Measurements from ENCODE around the gene TMCO5A. TPM values are rescaled to one million over a fixed set of nuclear protein-coding genes. Genes with fewer than 3 reads are reported as not detected.

Gene TMCO5A
- total RNA-seq, 1 experiment from 2014 or later = not detected

GRCh38 chr15:37891766-37892368 is 42.6 kb upstream of the TMCO5A start:
- Histone ChIP-seq H3K9me3 (ENCODE audit: low read depth, low read length, poor library complexity, severe bottlenecking) (no peaks in the 10 kb centered on the region), H3K27ac (ENCODE audit: low read depth, low read length, poor library complexity, severe bottlenecking) (no peak overlapping the region), H3K4me3 (ENCODE audit: low read depth, low read length, poor library complexity, severe bottlenecking) (no peak overlapping the region), H3K36me3 (ENCODE audit: insufficient read depth, low read length, poor library complexity, severe bottlenecking) (no peaks in the 10 kb centered on the region), H3K27me3 (replicated peaks; ENCODE audit: insufficient read depth, low read depth, low read length, poor library complexity) (no peaks in the 10 kb centered on the region), H3K4me1 (ENCODE audit: insufficient read depth, low read length, poor library complexity, severe bottlenecking) (no peaks in the 10 kb centered on the region)
- DNase-seq (ENCODE audit: low spot score) = peak; percentile 68
- TF ChIP-seq EZH2 (IDR thresholded peaks at IDR 0.05; ENCODE audit: borderline replicate concordance, low read depth, low read length, poor library complexity, severe bottlenecking) = no peak
- TF ChIP-seq, protein P1, sequence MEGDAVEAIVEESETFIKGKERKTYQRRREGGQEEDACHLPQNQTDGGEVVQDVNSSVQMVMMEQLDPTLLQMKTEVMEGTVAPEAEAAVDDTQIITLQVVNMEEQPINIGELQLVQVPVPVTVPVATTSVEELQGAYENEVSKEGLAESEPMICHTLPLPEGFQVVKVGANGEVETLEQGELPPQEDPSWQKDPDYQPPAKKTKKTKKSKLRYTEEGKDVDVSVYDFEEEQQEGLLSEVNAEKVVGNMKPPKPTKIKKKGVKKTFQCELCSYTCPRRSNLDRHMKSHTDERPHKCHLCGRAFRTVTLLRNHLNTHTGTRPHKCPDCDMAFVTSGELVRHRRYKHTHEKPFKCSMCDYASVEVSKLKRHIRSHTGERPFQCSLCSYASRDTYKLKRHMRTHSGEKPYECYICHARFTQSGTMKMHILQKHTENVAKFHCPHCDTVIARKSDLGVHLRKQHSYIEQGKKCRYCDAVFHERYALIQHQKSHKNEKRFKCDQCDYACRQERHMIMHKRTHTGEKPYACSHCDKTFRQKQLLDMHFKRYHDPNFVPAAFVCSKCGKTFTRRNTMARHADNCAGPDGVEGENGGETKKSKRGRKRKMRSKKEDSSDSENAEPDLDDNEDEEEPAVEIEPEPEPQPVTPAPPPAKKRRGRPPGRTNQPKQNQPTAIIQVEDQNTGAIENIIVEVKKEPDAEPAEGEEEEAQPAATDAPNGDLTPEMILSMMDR (conservative IDR thresholded peaks at IDR 0.05; ENCODE audit: low read depth, low read length) = peak; percentile 89
- intact Hi-C loops (cut with micrococcal nuclease; ENCODE audit: unreplicated experiment) = no loop called here
- ChIA-PET CTCF (interaction anchor here (0.7 to 1.8 kb wide), 3 partner anchors 12 to 756 kb away, joined by 3 to 16 read pairs (median 10); no protein-coding TSS in a partner anchor), POLR2A (ENCODE audit: low non-redundant PET) (no interaction called here)
- no TSS peak for BruUV-seq (replicated peaks)

DNA sequence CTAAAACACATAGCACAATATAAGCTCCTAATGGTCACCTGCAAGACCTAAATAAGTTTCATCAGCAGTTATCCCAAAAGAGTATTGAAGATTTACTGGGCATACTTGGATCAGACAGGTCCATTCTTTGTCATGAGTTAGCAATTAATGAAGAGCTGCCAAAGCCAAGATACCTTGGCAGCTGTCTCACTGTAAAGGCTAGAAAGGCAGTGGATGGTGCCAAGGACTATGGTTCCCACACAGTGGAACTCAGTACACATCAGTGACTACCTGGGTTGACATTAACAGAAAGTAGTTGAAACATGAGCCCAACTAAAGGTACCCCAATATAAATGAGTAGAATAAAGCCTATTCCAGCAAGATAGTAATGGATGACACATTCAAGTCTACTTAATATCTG is 41.1 kb upstream of the TMCO5A start:
- H3K27me3 ChIP-seq (replicated peaks; ENCODE audit: insufficient read depth, low read depth, low read length, poor library complexity) = no peaks in the 10 kb centered on the region
- H3K4me1 ChIP-seq (ENCODE audit: insufficient read depth, low read length, poor library complexity, severe bottlenecking) = no peaks in the 10 kb centered on the region
- no peak overlapping the region for H3K27ac ChIP-seq (ENCODE audit: low read depth, low read length, poor library complexity, severe bottlenecking)
- no peaks in the 10 kb centered on the region for H3K9me3 ChIP-seq (ENCODE audit: low read depth, low read length, poor library complexity, severe bottlenecking)
- H3K36me3 ChIP-seq (ENCODE audit: insufficient read depth, low read length, poor library complexity, severe bottlenecking) = no peaks in the 10 kb centered on the region
- POLR2A ChIA-PET (ENCODE audit: low non-redundant PET) = no interaction called here
- no peak overlapping the region for H3K4me3 ChIP-seq (ENCODE audit: low read depth, low read length, poor library complexity, severe bottlenecking)
- TF ChIP-seq, protein P1 (conservative IDR thresholded peaks at IDR 0.05; ENCODE audit: low read depth, low read length) = no peak
- TF ChIP-seq EZH2 (IDR thresholded peaks at IDR 0.05; ENCODE audit: borderline replicate concordance, low read depth, low read length, poor library complexity, severe bottlenecking) = no peak
- CTCF ChIA-PET = interaction anchor here (0.6 kb wide), 1 partner anchor 99 kb away, joined by 11 read pairs; no protein-coding TSS in a partner anchor
- BruUV-seq (replicated peaks) = no TSS peak
- DNase-seq (ENCODE audit: low spot score) = no peak
- intact Hi-C loops (cut with micrococcal nuclease; ENCODE audit: unreplicated experiment) = no loop called here

DNA sequence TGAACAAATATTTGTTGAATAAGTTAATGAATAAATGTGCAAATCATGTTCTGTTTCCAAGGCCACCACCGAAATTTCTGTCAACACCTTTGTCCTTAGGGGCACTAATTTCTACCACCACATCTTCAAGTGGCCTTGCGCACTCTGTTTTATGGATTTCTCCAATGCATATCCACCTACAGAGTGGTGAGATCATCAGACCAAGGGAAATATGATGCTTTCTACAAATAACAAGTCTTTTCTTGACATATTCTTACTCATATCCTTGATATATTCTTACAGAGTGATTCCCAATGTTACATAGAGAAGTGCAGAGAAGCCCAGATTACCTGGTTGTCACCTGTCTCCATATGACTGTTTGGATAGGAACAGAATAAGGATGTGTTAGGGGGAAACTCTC is 36.1 kb upstream of the TMCO5A start:
- intact Hi-C loops (cut with micrococcal nuclease; ENCODE audit: unreplicated experiment) = no loop called here
- POLR2A ChIA-PET (ENCODE audit: low non-redundant PET) = no interaction called here
- no peaks in the 10 kb centered on the region for H3K4me1 ChIP-seq (ENCODE audit: insufficient read depth, low read length, poor library complexity, severe bottlenecking)
- no peaks in the 10 kb centered on the region for H3K9me3 ChIP-seq (ENCODE audit: low read depth, low read length, poor library complexity, severe bottlenecking)
- H3K27ac ChIP-seq (ENCODE audit: low read depth, low read length, poor library complexity, severe bottlenecking) = no peak overlapping the region
- no TSS peak for BruUV-seq (replicated peaks)
- H3K36me3 ChIP-seq (ENCODE audit: insufficient read depth, low read length, poor library complexity, severe bottlenecking) = no peaks in the 10 kb centered on the region
- TF ChIP-seq, protein P1 (conservative IDR thresholded peaks at IDR 0.05; ENCODE audit: low read depth, low read length) = no peak
- TF ChIP-seq EZH2 (IDR thresholded peaks at IDR 0.05; ENCODE audit: borderline replicate concordance, low read depth, low read length, poor library complexity, severe bottlenecking) = no peak
- H3K27me3 ChIP-seq (replicated peaks; ENCODE audit: insufficient read depth, low read depth, low read length, poor library complexity) = no peaks in the 10 kb centered on the region
- no peak overlapping the region for H3K4me3 ChIP-seq (ENCODE audit: low read depth, low read length, poor library complexity, severe bottlenecking)
- no peak for DNase-seq (ENCODE audit: low spot score)
- CTCF ChIA-PET = no interaction called here
